D341Med (cell line): ENCODE data around the gene SLC34A1.
"Not testable (repeated sequence)": the region's sequence is repeated elsewhere in the genome, so short reads cannot be mapped to it uniquely, and the experiment has no call there.

Experiments
- DNase-seq: peaks from one replicate; pipeline ENCODE4 v3.0.0; 2012; ENCODE audit warnings: low spot score

SLC34A1 gene

DNA sequence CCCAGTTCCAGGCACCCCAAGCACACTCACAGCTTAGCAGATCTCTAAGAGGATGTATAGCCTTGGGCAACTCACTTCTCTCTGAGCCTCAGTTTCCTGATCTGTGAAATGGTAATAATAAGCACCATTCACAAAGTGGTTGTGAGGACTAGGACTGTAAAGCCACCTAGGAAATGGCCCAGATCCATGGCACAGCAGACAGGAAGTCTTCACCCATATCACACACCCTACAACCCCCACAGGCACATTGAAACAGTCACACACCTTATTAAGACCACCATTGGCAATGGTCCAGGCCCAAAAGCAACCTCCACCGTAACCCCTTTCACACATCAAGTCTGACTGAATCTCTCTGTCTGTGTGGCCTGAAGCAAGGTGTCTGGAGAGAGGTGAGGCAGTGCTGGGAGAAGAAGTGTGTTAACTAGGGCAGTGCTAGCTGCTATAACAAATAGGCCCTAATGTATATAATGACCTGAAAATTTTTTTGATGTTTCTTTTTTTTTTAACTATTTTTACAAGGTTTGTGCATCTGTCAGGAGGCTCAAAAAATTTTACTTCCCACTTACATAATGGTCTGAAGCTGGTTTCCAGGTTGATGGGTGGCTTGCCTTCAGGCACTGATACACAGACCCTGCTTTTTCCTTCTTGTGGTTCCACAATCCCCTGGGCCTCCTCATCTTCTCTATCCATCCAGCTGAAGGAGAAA, 28.9 kb upstream of the SLC34A1 start:
- no peak for DNase-seq

GRCh38 chr5:177355868-177356168, 28.4 kb upstream of the SLC34A1 start:
- no peak for DNase-seq

DNA sequence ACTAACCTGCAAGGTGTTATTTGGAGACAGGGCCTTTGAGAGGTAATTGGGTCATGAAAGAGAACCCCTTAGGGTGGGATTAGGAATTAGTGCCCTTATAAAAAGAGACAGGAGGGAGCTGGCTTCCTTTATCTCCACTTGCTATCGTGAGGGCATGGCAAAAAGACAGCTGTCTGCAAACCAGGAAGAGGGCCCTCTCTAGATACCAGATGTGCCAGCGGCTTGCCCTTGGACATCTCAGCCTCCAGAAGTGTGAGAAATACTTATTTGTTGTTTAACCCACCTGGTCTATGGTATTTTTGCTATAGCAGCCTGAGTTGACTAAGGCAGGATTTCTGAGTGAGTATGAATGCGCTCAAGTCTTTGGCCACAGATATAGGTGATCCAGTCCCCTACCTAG, 27.5 kb upstream of the SLC34A1 start:
- DNase-seq = no peak

- no peak for DNase-seq
These were observed 27.1 kb upstream of the SLC34A1 start for GRCh38 chr5:177357146-177357458.

DNA sequence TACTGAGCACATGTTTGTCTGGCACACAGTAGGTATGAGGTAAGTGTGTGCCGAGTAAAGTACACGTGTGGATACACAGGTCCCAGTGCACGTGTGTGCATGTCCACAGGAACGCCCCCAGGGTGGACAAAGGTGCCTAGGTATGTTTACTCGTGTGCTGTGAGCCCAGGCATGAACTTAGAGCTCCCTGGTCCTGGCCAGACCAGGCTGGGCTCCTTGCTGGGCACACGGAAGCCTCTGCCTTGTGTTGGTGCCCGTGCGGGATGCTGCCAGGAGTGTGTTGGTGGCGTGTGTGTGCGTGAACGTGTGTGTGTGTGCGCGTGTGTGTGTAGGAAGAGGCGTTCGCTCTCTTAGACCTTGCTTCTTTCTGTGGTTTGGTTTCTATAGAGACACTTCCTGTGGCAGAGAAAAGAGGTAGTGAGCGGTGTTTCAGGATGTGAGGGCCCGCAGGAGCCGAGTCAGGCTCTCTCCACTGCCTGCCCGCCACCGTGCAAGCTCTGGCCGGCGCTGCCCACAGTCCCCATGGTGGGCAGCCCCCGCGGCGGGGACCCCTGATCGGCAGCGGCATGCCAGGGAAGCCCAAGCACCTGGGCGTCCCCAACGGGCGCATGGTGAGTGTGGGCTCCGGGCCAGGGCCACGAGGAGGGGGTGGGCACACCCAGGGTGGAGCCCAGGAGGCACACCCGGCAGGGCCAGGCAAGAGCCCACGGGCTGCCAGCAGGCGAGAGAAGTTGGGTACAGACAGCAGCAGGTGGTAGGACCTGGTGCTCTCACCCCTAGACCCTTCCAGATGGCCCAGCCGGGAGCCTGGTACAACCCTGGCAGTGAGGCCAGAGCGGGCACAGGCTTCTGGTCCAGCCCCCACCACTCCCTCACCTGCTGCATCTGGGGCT, 26.5 kb upstream of the SLC34A1 start, which contains the start of gene RGS14:
RGS14 (plus strand) TSS at position 466 of the 893 bp plus-strand sequence; CDS start at position 567, 101 bp downstream.
- no peak for DNase-seq

DNA sequence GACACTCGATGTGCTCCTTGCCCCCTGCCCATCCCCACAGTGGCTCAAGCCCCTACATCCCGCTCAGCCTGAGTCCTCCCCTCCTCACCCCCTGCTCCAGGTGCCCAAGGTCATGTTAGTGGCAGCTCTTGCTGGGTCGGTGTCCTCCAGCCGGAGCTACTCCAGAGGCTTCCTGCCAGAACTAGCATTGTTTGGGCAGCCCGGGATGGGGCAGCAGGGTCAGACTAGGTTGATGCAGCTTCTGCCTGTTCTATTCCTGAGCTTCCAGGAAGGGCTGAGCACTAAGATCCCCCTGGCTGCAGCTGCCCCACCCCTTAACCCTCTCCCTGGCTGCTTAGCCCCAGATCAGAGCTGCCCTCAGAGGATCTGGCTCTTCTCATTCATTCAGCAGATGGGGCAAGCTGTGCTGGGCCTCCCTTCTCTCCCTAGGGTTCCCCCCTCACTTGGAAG, 25.8 kb upstream of the SLC34A1 start:
- no peak for DNase-seq

DNA sequence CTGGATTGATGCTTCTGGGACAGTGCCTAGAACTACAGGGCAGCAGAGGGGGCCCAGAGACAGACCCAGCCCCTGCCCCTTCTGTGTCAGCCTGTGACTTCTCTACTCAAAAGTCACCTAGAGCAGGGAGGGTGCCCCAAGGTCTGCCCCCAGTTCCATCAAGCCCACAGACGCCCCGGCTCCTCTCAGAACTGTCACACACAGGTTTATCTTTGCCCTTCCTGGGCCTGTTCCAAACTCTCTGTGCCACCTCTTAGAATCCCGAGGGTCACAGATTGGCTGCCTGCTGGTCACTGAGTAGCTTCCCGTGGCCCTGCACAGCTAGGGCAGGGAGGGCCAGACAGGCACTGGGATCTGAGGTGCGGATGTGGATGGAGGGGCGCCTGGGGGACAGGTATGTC, 24.8 kb upstream of the SLC34A1 start:
- DNase-seq = no peak

DNA sequence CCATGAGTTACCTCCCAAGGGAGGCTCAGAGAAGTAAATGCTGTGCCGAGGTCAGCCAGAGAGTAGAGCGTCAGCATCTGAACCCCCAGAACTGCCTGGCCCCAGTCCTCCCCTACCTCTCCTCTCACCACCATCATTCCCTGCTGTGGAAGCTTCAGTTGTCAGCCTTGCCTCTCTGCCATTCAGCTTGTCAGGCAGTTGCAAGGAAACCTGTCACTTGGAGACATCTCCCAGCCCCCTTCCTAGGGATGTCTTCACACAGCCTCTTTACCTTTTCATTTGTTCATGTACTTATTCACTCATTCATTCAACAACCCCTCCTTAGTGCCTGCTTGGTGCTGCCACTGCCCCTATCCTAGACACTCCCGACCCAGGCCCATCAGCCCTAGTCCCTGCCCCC, 24.4 kb upstream of the SLC34A1 start:
- DNase-seq = no peak

DNA sequence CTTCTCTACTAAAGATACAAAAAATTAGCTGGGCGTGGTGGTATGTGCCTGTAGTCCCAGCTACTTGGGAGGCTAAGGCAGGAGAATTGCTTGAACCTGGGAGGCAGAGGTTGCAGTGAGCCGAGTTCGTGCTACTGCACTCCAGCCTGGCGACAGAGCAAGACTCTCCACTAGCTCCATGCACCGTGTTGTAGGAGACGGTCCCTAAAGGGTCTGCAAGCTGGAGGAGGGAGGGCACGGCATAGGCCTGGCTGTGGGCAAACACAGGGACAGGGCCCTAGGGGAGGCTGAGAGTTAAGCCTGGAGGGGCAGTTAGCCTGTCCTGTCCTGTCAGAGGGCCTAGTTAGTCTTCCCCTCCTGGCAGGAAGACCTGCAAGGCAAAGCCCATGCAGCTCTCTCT, 23.5 kb upstream of the SLC34A1 start:
- DNase-seq = not testable (repeated sequence)

GRCh38 chr5:177361418-177362291, 22.6 kb upstream of the SLC34A1 start:
- DNase-seq = no peak

GRCh38 chr5:177362292-177362609, 22.0 kb upstream of the SLC34A1 start:
- DNase-seq = no peak

DNA sequence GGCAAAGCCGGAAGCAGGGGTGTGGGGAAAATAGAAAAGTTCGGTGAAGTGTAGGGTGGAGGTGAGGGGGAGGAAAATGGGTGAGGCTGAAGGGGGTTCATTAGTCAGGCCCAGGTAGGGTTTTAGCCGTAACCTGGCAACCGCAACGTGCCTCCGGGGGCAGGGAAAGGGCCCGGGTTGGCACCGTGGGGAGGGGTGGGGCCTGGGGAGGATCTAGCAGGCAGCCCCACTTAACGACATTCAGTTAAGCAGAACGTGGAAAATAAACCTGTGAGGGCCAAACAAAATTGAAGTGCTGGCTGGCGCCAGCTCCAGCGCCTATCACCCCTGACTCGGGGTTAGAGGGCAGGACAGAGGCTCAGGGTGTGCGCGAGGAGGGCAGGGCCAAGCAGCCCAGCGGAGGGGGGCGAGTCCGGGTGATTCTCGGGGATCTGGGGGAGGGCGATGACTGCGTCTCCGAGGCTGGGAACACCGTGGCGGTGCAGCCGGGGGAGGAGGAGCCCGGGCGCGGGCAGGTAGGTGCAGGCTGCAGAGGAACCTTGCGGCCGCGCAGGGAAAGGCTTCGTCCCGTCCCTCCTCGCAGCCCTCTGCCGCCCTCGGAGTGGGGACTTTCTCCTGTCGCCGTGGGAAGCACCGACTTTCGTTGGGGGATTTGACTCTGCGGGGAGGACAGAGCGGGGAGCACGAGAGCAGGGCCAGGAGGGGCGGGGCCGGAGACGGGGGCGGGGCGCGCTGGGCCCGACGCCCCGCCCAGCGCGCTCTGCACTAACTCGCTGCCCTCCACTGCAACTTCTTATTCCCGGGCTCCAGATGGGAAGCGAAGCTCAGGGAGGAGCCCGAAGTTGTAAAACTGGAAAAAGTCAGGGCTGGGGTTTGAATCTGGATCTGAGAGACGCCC, 21.4 kb upstream of the SLC34A1 start:
- peak; percentile 84 for DNase-seq

GRCh38 chr5:177363565-177363964, 20.7 kb upstream of the SLC34A1 start:
- DNase-seq = no peak

- DNase-seq = no peak
These were observed 19.9 kb upstream of the SLC34A1 start for GRCh38 chr5:177364159-177364962.

DNA sequence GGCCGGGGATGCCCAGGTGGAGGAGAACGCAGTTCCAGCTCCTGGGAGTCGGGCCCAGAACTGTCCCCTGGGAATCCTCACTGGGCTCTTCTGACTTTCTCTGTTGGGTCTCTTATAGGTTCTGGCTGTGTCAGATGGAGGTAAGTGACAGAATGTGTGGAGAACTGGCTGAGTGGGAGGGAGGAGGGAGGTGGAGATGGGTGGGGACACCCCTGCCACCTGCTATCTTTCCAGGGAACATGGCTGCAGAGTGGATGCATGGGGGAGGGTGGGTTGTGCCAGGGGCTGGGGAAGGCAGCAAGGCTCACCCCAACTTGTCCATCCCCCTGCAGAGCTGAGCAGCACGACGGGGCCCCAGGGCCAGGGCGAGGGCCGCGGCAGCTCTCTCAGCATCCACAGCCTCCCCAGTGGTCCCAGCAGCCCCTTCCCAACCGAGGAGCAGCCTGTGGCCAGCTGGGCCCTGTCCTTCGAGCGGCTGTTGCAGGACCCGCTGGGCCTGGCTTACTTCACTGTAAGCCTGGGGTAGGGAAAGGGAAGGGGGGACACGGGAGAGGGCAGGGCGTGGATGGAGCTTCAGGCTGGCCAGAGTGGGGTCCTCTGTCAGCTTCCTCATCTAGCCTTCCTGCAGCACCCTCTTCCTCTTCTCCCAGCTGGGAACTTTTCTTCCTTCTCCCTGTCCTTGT, 18.2 kb upstream of the SLC34A1 start:
- DNase-seq = no peak

DNA sequence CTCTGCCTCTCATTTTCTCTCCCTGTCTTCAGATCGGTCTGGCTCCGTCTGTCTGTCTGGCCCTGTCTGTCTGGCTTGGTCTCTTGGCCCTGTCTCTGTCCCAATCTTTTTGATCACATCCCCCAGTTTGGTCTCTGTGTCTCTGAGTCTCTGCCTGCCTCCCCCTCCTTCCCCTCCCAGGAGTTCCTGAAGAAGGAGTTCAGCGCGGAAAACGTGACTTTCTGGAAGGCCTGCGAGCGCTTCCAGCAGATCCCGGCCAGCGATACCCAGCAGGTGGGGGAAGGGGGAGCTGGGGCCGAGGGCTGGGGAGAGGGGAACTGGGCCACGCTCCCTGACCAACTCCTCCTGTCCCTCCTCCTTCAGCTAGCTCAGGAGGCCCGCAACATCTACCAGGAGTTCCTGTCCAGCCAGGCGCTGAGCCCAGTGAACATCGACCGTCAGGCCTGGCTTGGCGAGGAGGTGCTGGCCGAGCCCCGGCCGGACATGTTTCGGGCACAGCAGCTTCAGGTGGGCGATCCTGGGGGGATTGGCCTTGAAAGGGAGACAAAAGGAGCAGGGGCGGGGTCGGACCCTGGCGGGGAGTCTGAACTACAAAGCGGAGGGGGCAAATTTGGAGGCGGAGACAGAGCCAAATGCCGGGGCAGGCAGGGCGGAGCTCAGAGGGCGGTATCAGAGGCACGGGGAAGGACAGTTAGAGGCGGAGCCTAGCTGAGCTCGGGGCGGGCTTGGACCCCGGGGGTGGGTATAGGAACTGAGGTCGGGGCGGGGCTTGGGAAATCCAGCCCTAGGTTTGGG, 17.5 kb upstream of the SLC34A1 start:
- no peak for DNase-seq

- DNase-seq = no peak
These were observed 16.8 kb upstream of the SLC34A1 start for GRCh38 chr5:177367323-177367848.

- DNase-seq = no peak
These were observed 16.0 kb upstream of the SLC34A1 start for GRCh38 chr5:177367981-177368868.
